Astrocyte of the spinal cord (primary cell): ENCODE data around the gene FOXR1.
"Not testable (repeated sequence)": the region's sequence is repeated elsewhere in the genome, so short reads cannot be mapped to it uniquely, and the experiment has no call there.

ENCODE experiments used
- DNase-seq: peaks from one replicate; pipeline ENCODE4 v3.0.0; 2011; ENCODE audit warnings: low read depth, low spot score
- H3K4me3 ChIP-seq: 2 replicates; pipeline ENCODE4 v1.5.1; 2011; ENCODE audit warnings: low read depth, mild to moderate bottlenecking, low read length, moderate library complexity
- CTCF ChIP-seq: IDR thresholded peaks from 2 replicates; pipeline ENCODE4 v1.5.1; 2012; ENCODE audit warnings: low read depth, mild to moderate bottlenecking, low read length, inconsistent platforms
- in situ Hi-C: cut with HindIII; loops from 2 replicates; pipeline ENCODE4 v1.10.0; 2017; ENCODE audit warnings: low sequenced_read_pairs

Gene FOXR1

GRCh38 chr11:118980191-118980881 is 8.8 kb downstream of the FOXR1 start:
- no peak for DNase-seq
- TF ChIP-seq CTCF = no peak
- H3K4me3 ChIP-seq = no peak overlapping the region
- in situ Hi-C loops = no loop called here

GRCh38 chr11:118984337-118984736 is 12.8 kb downstream of the FOXR1 start:
- DNase-seq, in situ Hi-C loops, H3K4me3 ChIP-seq: not testable (repeated sequence)

GRCh38 chr11:118984825-118985224 is 13.3 kb downstream of the FOXR1 start:
- in situ Hi-C loops = no loop called here
- DNase-seq = no peak
- no peak for TF ChIP-seq CTCF
- H3K4me3 ChIP-seq = no peak overlapping the region

GRCh38 chr11:118988280-118988679 is 16.7 kb downstream of the FOXR1 start:
- DNase-seq = no peak
- no peak for TF ChIP-seq CTCF
- in situ Hi-C loops = no loop called here

GRCh38 chr11:118991486-118992038 is 20.0 kb downstream of the FOXR1 start:
- DNase-seq, in situ Hi-C loops, H3K4me3 ChIP-seq: not testable (repeated sequence)

More at GRCh38 chr11:118988280-118988679, 16.7 kb downstream of the FOXR1 start:
- H3K4me3 ChIP-seq = no peak overlapping the region

GRCh38 chr11:118996926-118997626 is 25.5 kb downstream of the FOXR1 start:
- peak; percentile 17 for DNase-seq
- peak; percentile 32 for TF ChIP-seq CTCF
- in situ Hi-C loops = no loop called here
- H3K4me3 ChIP-seq = peak overlapping the region; percentile 67

- no peak for TF ChIP-seq CTCF
- in situ Hi-C loops = no loop called here
- H3K4me3 ChIP-seq = peak within 1 kb of the TSS; percentile 67
- DNase-seq = peak; percentile 86
Measured at GRCh38 chr11:118997627-118998387, 26.2 kb downstream of the FOXR1 start, which contains the start of gene CENATAC. TSS of gene CENATAC (plus strand) at chr11:118998138. CDS start at chr11:118998198, 60 bp downstream.
